K562 (cell line): ENCODE measurements around the gene FOXD3. TPM values are rescaled to one million over a fixed set of nuclear protein-coding genes. Genes with fewer than 3 reads are reported as not detected.

Source experiments
- ARNT ChIP-seq, 2 experiments: fragments of 450-650 bp; IDR thresholded peaks; 2 replicates each; pipeline ENCODE4 v1.6.1; 2016; ENCODE audit warnings: mild to moderate bottlenecking in 1 of 2
- BRD4 ChIP-seq: fragments of 200-600 bp; sonication (generic); IDR thresholded peaks from 2 replicates; pipeline ENCODE4 v1.6.1; 2017; ENCODE audit warnings: inconsistent platforms
- CBFA2T2 ChIP-seq: fragments of 450-650 bp; conservative IDR thresholded peaks from 2 replicates; pipeline ENCODE4 v1.6.1; 2017; ENCODE audit warnings: mild to moderate bottlenecking
- CBX1 ChIP-seq: sonication (generic); IDR thresholded peaks from 2 replicates; pipeline ENCODE4 v1.6.1; 2016; ENCODE audit warnings: antibody characterized with exemption, low read depth, mild to moderate bottlenecking
- CEBPG ChIP-seq, 3 experiments: fragments of 200-800 bp in 1 of 3; sonication (Bioruptor generic) in 1 of 3; sonication (generic) in 1 of 3; formaldehyde crosslinking in 1 of 3; IDR thresholded peaks in 2 of 3; conservative IDR thresholded peaks in 1 of 3; 2 replicates each; pipeline versions ENCODE4 v1.6.1 to v1.8.0; 2016 to 2022; ENCODE audit warnings: missing compliant biosample characterization in 2 of 3, missing genetic modification characterization in 2 of 3, mild to moderate bottlenecking in 1 of 3, missing genetic modification reagents in 1 of 3
- E4F1 ChIP-seq: fragments of 250-450 bp; sonication (Bioruptor Pico); IDR thresholded peaks from 2 replicates; pipeline ENCODE4 v1.5.0; 2021; ENCODE audit warnings: mild to moderate bottlenecking, borderline replicate concordance
- IRF1 ChIP-seq: sonication (generic); formaldehyde crosslinking; IDR thresholded peaks from 2 replicates; pipeline ENCODE4 v1.8.0; 2022; ENCODE audit warnings: missing genetic modification reagents, mild to moderate bottlenecking, borderline replicate concordance
- KDM4B ChIP-seq, 2 experiments: fragments of 450-650 bp in 1 of 2; sonication (generic) in 1 of 2; IDR thresholded peaks; 2 replicates each; pipeline ENCODE4 v1.6.1; 2016 to 2017; ENCODE audit warnings: borderline replicate concordance in 2 of 2, antibody characterized with exemption in 1 of 2, low read depth in 1 of 2, mild to moderate bottlenecking in 1 of 2
- MTA1 ChIP-seq: fragments of 450-650 bp; IDR thresholded peaks from 2 replicates; pipeline ENCODE4 v1.6.1; 2017; ENCODE audit warnings: borderline replicate concordance
- NBN ChIP-seq: fragments of 450-650 bp; IDR thresholded peaks from 2 replicates; pipeline ENCODE4 v1.6.1; 2016; ENCODE audit warnings: low read depth, mild to moderate bottlenecking
- PKNOX1 ChIP-seq: fragments of 450-650 bp; IDR thresholded peaks from 2 replicates; pipeline ENCODE4 v1.6.1; 2016
- POLR2AphosphoS2 ChIP-seq: IDR thresholded peaks from 2 replicates; pipeline ENCODE4 v1.6.1; 2012; ENCODE audit warnings: low read length, improper control_type of control experiment
- PRPF4 ChIP-seq: fragments of 200-400 bp; formaldehyde crosslinking; IDR thresholded peaks from one replicate; pipeline ENCODE4 v1.6.1; 2017; ENCODE audit warnings: low read length, low read depth, mild to moderate bottlenecking; ENCODE audit not compliant: insufficient read depth, poor library complexity, severe bottlenecking
- RBBP5 ChIP-seq: fragments of 200-600 bp; sonication (generic); IDR thresholded peaks from 2 replicates; pipeline ENCODE4 v1.6.1; 2012; ENCODE audit warnings: borderline replicate concordance, mild to moderate bottlenecking, low read length, control low read depth, inconsistent platforms; ENCODE audit not compliant: insufficient read depth, poor library complexity, severe bottlenecking
- SRSF7 ChIP-seq: fragments of 200-400 bp; formaldehyde crosslinking; optimal IDR thresholded peaks from 2 replicates; pipeline ENCODE3; 2017; ENCODE audit warnings: mild to moderate bottlenecking, low read depth, low read length
- TARDBP ChIP-seq: fragments of 450-650 bp; IDR thresholded peaks from 2 replicates; pipeline ENCODE4 v1.6.1; 2016
- TCF7 ChIP-seq: sonication (generic); IDR thresholded peaks from 2 replicates; pipeline ENCODE4 v1.6.1; 2016; ENCODE audit warnings: antibody characterized with exemption, borderline replicate concordance
- ZFX ChIP-seq: sonication (generic); formaldehyde crosslinking; IDR thresholded peaks from 2 replicates; pipeline ENCODE4 v1.8.0; 2022; ENCODE audit warnings: mild to moderate bottlenecking, missing genetic modification reagents, moderate library complexity
- ZNF431 ChIP-seq: sonication (generic); formaldehyde crosslinking; IDR thresholded peaks from 2 replicates; pipeline ENCODE4 v1.8.0; 2022; ENCODE audit warnings: mild to moderate bottlenecking, missing genetic modification reagents
- ZNF507 ChIP-seq: conservative IDR thresholded peaks from 2 replicates; pipeline ENCODE4 v1.6.1; 2017; ENCODE audit warnings: missing genetic modification characterization, missing compliant biosample characterization
- ZNF586 ChIP-seq: fragments of 450-650 bp; formaldehyde crosslinking; conservative IDR thresholded peaks from 2 replicates; pipeline ENCODE4 v1.4.0; 2020; ENCODE audit warnings: mild to moderate bottlenecking, moderate library complexity
- polyA plus RNA-seq, 8 experiments: library from polyadenylated mRNA; depleted of rRNA in 4 of 8; stranded (reverse) in 5 of 8; unstranded in 3 of 8; fragments of >200 nt; fragmentation: Nextera tagmentation in 2 of 8; fragmentation: Illumina TruSeq in 1 of 8; extraction: Ambion mirVana in 2 of 8; extraction: Trizol in 1 of 8; gene quantifications; 2 replicates each; pipeline versions ENCODE4 v1.2.1 to v1.2.3, GENCODE V29; 2011 to 2014; ENCODE audit warnings: inconsistent platforms in 1 of 8, missing spikeins in 1 of 8
- total RNA-seq, 7 experiments: library from RNA; depleted of rRNA in 6 of 7; stranded (reverse); fragments of >200 nt in 6 of 7; fragmentation: Illumina TruSeq in 2 of 7; extraction: Trizol in 2 of 7; gene quantifications; 2 replicates each; pipeline versions ENCODE4 v1.2.1 to v1.2.3, GENCODE V29; 2011 to 2021; ENCODE audit warnings: low replicate concordance in 1 of 7

FOXD3 gene
- total and polyA plus RNA-seq, 9 of the 15 experiments (the other 6 are each of a cell fraction or from before 2014, with no cell fraction given): 0.06 to 0.45 (median 0.10) TPM; not detected in 2

- TF ChIP-seq KDM4B (IDR thresholded peaks at IDR 0.05; ENCODE audit: borderline replicate concordance in 2 of 2, low read depth in 1 of 2) (0 out of 4 replicates have a peak, but pooled peaks of 1 of the 2 experiments have one; percentile 15), PKNOX1 (no peak), ZNF586 (no peak), TCF7 (no peak), ZNF431 (peak; percentile 73), NBN (no peak), ZNF507 (tag) (no peak), CBX1 (0 out of 2 replicates have a peak, but pooled peaks have one; percentile 37), TARDBP (no peak), CBFA2T2 (peak; percentile 41), PRPF4 (no peak), POLR2AphosphoS2 (no peak), IRF1 (CRISPR knock-in tag) (no peak), E4F1 (CRISPR knock-in tag) (no peak), ZFX (CRISPR knock-in tag) (peak; percentile 85), RBBP5 (no peak), BRD4 (no peak), SRSF7 (no peak), MTA1 (no peak), ARNT (IDR thresholded peaks at IDR 0.05) (no peak), CEBPG (CRISPR knock-in tag; IDR thresholded peaks at IDR 0.05) (no peak), CEBPG (tag; conservative IDR thresholded peaks at IDR 0.05 in 1 of 2, IDR thresholded peaks at IDR 0.05 in 1 of 2) (no peak)
Measured at GRCh38 chr1:63322114-63322943, at the start of gene FOXD3 (continued).
